ACHN (cell line): ENCODE measurements around the gene GUK1.

Experiments
- DNase-seq: peaks from one replicate; pipeline ENCODE4 v3.0.0-alpha.2; 2015
- in situ Hi-C: cut with HindIII; loops from 2 replicates; pipeline ENCODE4 v1.10.0; 2017; ENCODE audit warnings: low sequenced_read_pairs, low pct_ligation_motif_present, low pct_unique_long_range_greater_than_20kb

GUK1 gene

GRCh38 chr1:228156941-228157728, 17.1 kb downstream of the GUK1 start:
- no peak for DNase-seq
- in situ Hi-C loops, result no loop called here

GRCh38 chr1:228157729-228158126, 17.6 kb downstream of the GUK1 start:
- DNase-seq, result no peak
- in situ Hi-C loops, result no loop called here

- in situ Hi-C loops, result no loop called here
- DNase-seq, result no peak
Measured at GRCh38 chr1:228158151-228159007, 18.3 kb downstream of the GUK1 start.

- in situ Hi-C loops, result no loop called here
- DNase-seq, result no peak
Measured at GRCh38 chr1:228159008-228159665, 19.1 kb downstream of the GUK1 start.

- DNase-seq, result no peak
- in situ Hi-C loops, result no loop called here
Measured at GRCh38 chr1:228160201-228160761, 20.2 kb downstream of the GUK1 start.

- DNase-seq, result no peak
- in situ Hi-C loops, result no loop called here
Measured at GRCh38 chr1:228161362-228161761, 21.3 kb downstream of the GUK1 start.

GRCh38 chr1:228161866-228162265, 21.8 kb downstream of the GUK1 start:
- no peak for DNase-seq
- in situ Hi-C loops, result no loop called here

GRCh38 chr1:228162286-228163006, 22.4 kb downstream of the GUK1 start:
- in situ Hi-C loops, result no loop called here
- DNase-seq, result no peak

GRCh38 chr1:228163007-228163753, 23.1 kb downstream of the GUK1 start:
- in situ Hi-C loops, result no loop called here
- no peak for DNase-seq

- in situ Hi-C loops, result no loop called here
- no peak for DNase-seq
Measured at GRCh38 chr1:228163776-228164519, 23.9 kb downstream of the GUK1 start.

- no peak for DNase-seq
- in situ Hi-C loops, result no loop called here
Measured at GRCh38 chr1:228164561-228165371, 24.7 kb downstream of the GUK1 start.

GRCh38 chr1:228165372-228166169, 25.5 kb downstream of the GUK1 start, which contains the start of gene IBA57:
Gene IBA57, plus strand, starts transcription at chr1:228165804. Its CDS starts 13 bp downstream, at chr1:228165817.
- DNase-seq, result peak; percentile 99
- in situ Hi-C loops, result no loop called here

- DNase-seq, result peak; percentile 54
- in situ Hi-C loops, result no loop called here
Measured at GRCh38 chr1:228166170-228166936, 26.3 kb downstream of the GUK1 start.

GRCh38 chr1:228168563-228169270, 28.6 kb downstream of the GUK1 start:
- DNase-seq, result no peak
- in situ Hi-C loops, result no loop called here
